Cortex of kidney (tissue), 1 donor: ENCODE data around the gene PDIA2.
"Not testable (repeated sequence)": the region's sequence is repeated elsewhere in the genome, so short reads cannot be mapped to it uniquely, and the experiment has no call there.

Source experiments
- DNase-seq: peaks from one replicate; lab custom pipeline; 2025; lab: John Stamatoyannopoulos, UW

PDIA2 gene

GRCh38 chr16:283033-283805, at the start of gene PDIA2:
Gene PDIA2, plus strand, starts transcription at chr16:283164. Its CDS starts 6 bp downstream, at chr16:283170.
- no peak for DNase-seq

- no peak for DNase-seq
Observed at GRCh38 chr16:234468-235305, 48.3 kb upstream of the PDIA2 start, which contains the start of gene FAM234A. Gene FAM234A, plus strand, starts transcription at chr16:234821. Its CDS starts 19,593 bp downstream, at chr16:254414.

GRCh38 chr16:239948-240277, 43.1 kb upstream of the PDIA2 start:
- DNase-seq, result no peak

GRCh38 chr16:240559-240958, 42.4 kb upstream of the PDIA2 start:
- no peak for DNase-seq

GRCh38 chr16:242281-242680, 40.7 kb upstream of the PDIA2 start:
- no peak for DNase-seq

- DNase-seq, result no peak
Observed at GRCh38 chr16:243348-243747, 39.6 kb upstream of the PDIA2 start.

GRCh38 chr16:245105-245504, 37.9 kb upstream of the PDIA2 start:
- DNase-seq, result no peak

GRCh38 chr16:247027-247426, 35.9 kb upstream of the PDIA2 start:
- DNase-seq, result no peak

GRCh38 chr16:249431-249830, 33.5 kb upstream of the PDIA2 start:
- DNase-seq, result no peak

- DNase-seq, result no peak
Observed at GRCh38 chr16:252366-253337, 30.3 kb upstream of the PDIA2 start.

GRCh38 chr16:253833-254232, 29.1 kb upstream of the PDIA2 start:
- DNase-seq, result no peak

GRCh38 chr16:254461-254860, 28.5 kb upstream of the PDIA2 start:
- DNase-seq, result no peak

- DNase-seq, result no peak
Observed at GRCh38 chr16:255183-255582, 27.8 kb upstream of the PDIA2 start.

GRCh38 chr16:258091-258490, 24.9 kb upstream of the PDIA2 start:
- DNase-seq, result not testable (repeated sequence)

GRCh38 chr16:259226-259625, 23.7 kb upstream of the PDIA2 start:
- no peak for DNase-seq

- no peak for DNase-seq
Observed at GRCh38 chr16:259814-260253, 23.1 kb upstream of the PDIA2 start.

- DNase-seq, result no peak
Observed at GRCh38 chr16:260326-260725, 22.6 kb upstream of the PDIA2 start.

- DNase-seq, result no peak
Observed at GRCh38 chr16:261031-261691, 21.8 kb upstream of the PDIA2 start.

- DNase-seq, result no peak
Observed at GRCh38 chr16:262121-262745, 20.7 kb upstream of the PDIA2 start.

- no peak for DNase-seq
Observed at GRCh38 chr16:263182-263774, 19.7 kb upstream of the PDIA2 start.

- DNase-seq, result no peak
Observed at GRCh38 chr16:263944-264343, 19.0 kb upstream of the PDIA2 start.
